Dermis blood vessel endothelial cell (primary cell): ENCODE data around the gene LGALS12. TPM values are rescaled to one million over a fixed set of nuclear protein-coding genes. Genes with fewer than 3 reads are reported as not detected.

Experiments
- DNase-seq: peaks from one replicate; pipeline ENCODE4 v3.0.0; 2010
- total RNA-seq: library from RNA; depleted of rRNA; stranded (reverse); fragments of >200 nt; gene quantifications from 2 replicates; pipeline ENCODE4 v1.2.3, GENCODE V29; 2014

The LGALS12 gene, protein sequence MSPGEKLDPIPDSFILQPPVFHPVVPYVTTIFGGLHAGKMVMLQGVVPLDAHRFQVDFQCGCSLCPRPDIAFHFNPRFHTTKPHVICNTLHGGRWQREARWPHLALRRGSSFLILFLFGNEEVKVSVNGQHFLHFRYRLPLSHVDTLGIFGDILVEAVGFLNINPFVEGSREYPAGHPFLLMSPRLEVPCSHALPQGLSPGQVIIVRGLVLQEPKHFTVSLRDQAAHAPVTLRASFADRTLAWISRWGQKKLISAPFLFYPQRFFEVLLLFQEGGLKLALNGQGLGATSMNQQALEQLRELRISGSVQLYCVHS
- not detected in 2 replicates for total RNA-seq

- no peak for DNase-seq
Observed at GRCh38 chr11:63505857-63506528, at the start of gene LGALS12. LGALS12 (plus strand) TSS chr11:63506084; CDS start chr11:63506459, 375 bp downstream.

DNA sequence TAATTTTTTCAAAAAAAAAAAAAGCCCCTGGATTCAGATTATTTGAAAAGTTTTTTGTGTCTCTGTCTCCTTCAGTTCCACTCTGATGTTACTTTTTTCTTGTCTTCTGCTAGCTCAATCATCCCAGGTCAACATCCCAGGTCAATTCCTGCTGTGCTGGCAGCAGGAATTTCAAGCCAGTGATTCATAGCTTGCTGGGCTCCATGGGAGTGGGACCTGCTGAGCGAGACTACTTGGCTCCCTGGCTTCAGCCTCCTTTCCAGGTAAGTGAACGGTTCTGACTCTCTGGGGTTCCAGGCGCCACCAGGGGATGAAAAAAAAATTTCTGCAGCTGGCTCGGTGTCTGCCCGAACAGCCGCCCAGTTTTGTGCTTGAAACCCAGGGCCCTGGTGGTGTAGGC is 46.3 kb upstream of the LGALS12 start:
- no peak for DNase-seq

GRCh38 chr11:63462137-63462536 is 43.7 kb upstream of the LGALS12 start:
- no peak for DNase-seq

DNA sequence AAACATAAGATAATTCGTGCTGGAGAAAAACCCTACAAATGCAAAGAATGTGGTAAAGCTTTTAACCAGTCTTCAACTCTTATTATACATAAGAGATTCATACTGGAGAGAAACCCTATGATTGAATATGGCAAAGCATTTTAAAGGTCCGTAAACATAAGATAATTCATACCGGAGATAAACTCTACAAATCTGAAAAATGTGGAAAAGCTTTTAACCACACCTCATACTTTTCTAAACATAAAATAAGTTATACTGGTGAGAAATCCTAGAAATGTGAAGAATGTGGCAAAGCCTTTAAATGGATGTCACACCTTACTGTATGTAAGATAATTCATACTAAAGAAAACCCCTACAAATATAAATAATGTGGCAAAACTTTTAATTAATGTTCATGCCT is 35.6 kb upstream of the LGALS12 start:
- DNase-seq: no peak

- DNase-seq: no peak
Observed at GRCh38 chr11:63472372-63472771, 33.5 kb upstream of the LGALS12 start.

- DNase-seq: no peak
Observed at GRCh38 chr11:63476618-63477017, 29.3 kb upstream of the LGALS12 start.

- DNase-seq: peak; percentile 82
Observed at GRCh38 chr11:63478896-63479295, 27.0 kb upstream of the LGALS12 start.

DNA sequence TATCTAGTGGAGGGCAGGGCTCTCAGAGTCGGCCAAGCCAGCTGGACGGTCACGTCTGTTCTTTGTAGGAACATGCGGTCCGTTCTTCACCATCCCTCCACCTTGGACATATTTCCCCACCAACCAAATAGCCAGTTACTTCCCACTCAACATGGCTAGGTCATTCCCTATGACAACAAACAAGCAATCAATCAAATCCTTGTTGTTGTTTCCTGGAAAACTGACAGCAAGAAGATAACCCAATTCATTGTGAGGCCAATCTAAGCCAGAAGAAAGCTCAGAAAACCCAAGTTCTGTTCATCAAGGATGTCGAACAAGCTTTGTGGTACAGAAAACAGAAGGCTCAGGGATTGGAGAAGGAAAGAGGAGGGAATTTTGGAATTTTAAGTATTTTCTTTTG is 25.8 kb upstream of the LGALS12 start:
- no peak for DNase-seq

- DNase-seq: no peak
Observed at GRCh38 chr11:63485777-63486176, 20.1 kb upstream of the LGALS12 start.

DNA sequence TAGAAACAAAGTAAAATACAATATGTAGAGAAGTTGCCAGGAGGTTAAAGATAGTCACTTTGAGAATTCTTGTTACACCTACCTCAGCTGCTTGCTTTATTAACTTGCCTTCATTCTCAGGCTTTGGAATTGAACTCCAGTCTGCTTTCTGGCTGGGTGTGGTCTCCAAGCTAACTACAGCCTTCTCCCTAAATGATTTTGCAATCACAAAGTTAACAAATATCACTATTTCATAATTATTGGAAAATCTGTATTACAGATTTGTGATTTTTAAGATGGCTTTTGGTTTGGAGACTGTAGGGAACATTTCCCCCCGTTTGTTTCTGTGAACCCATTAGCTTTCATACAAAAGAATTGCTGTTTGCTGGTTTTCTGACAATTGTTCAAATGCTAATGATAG is 17.1 kb upstream of the LGALS12 start:
- no peak for DNase-seq

DNA sequence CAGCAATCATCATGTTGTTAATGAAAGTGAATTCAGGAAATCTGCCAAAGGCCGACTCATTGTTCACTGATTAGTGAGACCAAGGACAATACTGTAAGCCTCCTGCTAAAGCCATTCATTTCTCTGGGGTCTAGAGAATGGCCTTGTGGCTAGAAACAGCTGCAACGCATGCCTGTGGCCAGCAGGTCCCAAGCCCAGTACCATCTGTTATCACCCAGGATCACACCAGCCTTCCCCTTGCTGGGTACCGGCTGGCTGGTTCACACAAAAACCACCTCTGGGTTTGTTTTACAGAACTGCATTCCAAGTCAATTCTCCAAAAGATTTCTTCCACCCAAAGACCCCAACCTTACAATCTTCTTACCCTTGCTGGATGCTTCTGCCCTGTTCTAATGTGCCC is 16.0 kb upstream of the LGALS12 start:
- peak; percentile 42 for DNase-seq

GRCh38 chr11:63490551-63491239 is 15.2 kb upstream of the LGALS12 start, which contains the start of gene PLAAT5:
PLAAT5 (minus strand) TSS chr11:63491167; CDS start chr11:63491034, 133 bp downstream.
- DNase-seq: no peak

DNA sequence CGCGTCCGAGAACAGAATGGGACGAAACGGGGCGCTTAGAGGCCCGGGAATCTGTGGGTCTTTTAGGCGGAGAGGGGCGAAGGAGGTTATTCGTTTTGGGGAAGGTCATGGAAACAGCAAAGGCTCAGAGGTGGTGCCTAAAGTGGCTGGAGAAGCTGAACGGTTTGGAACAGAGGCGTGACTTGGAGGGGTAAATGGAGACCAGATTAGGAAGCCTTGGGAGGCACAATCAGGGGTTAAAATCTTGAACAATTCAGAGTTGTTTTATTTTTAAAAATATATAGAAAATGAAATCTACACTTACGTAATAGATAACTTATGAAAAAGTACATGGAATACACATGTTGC is 14.7 kb upstream of the LGALS12 start:
- no peak for DNase-seq

DNA sequence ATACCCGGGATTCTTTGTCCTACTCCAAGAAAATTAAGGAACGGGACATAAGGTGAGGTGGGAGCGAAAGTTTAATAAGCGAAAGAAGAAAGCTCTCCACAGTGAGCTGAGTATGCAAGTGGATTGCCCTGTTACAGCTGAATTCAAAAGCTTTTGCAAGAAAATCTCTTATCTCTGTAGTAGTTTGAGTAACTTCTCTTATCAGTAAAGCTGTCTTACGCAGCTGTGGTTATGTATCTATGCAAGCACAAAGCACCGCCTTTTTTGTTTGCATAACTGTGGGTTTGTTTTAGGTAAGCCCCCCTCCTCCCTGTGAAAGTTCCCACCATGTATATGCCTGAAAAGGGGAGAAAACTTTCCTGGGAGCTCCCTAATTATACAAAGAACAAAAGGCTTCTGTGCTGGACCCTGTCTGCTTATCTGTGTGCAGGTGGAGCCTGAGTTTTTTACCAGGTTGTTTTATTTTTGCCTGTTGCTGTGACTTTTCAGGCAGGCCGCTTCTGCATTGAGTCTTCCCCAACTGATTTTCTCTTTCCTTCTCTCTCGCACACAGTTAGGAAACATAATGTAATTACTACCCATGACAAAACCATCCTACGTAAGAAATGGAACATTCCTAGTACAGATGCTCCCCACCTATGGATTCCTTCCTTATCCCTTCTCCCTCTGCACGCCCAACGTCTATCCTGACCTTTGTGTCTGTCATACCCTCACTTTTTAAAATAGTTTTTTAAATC is 14.1 kb upstream of the LGALS12 start:
- no peak for DNase-seq

DNA sequence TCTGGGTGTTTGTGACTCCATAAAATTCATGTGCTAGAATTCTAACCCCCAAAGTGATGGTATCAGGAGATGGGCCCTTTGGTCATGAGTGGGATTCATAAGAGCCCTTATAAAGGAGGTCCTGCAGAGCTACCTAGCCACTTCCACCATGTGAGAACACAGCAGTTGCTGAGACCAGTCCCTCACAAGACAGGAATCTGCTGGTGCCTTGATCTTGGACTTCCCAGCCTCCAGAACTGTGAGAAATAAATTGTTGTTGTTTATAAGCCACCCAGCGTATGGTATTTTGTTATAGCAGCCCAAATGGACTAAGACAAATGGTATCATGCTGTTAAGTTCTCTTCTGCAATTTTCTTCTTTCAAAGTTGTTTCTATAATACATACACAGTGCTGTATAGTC is 13.4 kb upstream of the LGALS12 start:
- no peak for DNase-seq

DNA sequence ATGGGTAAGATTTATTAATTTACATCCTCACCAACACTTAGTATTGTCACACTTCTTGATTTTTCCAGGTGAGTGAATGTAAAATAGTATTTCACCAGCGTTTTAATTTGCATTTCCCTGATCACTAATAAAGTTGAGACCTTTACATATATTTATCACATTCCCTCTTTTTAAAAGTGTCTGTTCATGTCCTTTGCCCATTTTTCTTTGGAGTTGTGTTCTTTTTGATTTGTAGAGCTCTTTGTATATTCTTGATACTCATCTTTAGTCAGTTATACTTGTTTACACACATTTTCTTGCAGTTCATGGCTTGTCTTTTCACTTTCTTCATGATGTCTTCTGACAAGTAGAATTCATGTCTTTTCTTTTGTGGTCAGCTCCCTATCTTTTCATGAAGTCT is 12.8 kb upstream of the LGALS12 start:
- no peak for DNase-seq

DNA sequence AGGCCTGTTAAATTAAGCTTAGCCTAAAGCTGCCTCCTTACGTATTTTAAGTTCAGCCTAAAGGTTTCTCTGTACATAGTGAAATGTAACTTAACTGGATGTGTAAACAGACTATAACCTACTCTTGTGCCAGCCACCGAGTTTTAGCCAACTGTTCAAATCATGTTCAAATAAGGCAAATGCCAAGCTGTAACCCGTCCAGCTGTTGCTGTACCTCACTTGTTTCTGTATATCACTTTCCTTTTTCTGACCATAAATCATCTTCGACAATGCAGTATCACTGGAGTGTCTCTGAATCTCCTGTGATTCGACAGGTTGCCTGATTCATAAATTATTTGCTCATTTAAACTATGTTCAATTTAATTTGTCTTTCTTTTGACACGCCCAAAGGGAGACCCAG is 10.9 kb upstream of the LGALS12 start:
- DNase-seq: no peak

DNA sequence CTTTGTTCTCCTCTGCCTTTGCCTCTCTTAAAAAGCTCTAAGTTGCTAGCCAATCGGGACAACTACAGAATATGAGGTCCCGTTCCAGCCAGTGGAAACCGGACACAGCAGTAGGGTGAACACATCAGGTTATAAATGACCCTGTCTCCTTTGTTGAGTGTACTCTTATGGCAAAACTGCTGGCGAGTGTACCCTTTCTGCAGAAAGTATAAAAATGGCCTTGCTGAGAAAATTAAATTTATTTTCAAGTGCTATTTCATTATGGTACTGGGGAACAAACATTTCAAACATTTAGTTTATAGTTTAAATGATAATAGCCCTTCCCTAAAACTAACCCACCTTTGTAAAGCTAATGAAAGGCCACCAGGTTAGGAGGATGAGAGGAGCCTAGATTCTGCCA is 6.0 kb upstream of the LGALS12 start:
- DNase-seq: no peak

- DNase-seq: no peak
Observed at GRCh38 chr11:63501236-63501635, 4.6 kb upstream of the LGALS12 start.

GRCh38 chr11:63502252-63502820 is 3.5 kb upstream of the LGALS12 start:
- DNase-seq: no peak

- DNase-seq: no peak
Observed at GRCh38 chr11:63503492-63503891, 2.4 kb upstream of the LGALS12 start.

GRCh38 chr11:63504054-63504453 is 1.8 kb upstream of the LGALS12 start:
- no peak for DNase-seq
